ENCODE measurements around the gene ANAPC15.

ANAPC15 gene

DNA sequence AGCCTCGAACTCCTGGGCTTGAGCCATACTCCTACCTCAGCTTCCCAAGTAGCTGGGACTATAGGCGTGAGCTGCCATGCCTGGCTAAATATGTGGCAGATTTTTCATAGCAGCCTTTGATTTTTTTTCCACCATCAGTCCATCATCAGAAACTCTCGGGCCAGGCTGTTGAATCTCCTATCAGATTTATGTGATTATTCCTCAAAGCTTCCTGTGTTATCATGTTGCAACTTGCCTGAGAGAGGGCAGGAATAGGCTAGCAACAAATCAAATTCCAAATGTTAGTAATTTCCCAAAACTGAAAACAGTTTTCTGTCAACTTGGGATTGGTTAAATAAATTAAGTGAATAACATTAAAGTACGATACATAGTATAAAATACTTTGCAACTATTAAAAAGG is 28.4 kb downstream of the ANAPC15 start:
- DNase-seq: no peak

DNA sequence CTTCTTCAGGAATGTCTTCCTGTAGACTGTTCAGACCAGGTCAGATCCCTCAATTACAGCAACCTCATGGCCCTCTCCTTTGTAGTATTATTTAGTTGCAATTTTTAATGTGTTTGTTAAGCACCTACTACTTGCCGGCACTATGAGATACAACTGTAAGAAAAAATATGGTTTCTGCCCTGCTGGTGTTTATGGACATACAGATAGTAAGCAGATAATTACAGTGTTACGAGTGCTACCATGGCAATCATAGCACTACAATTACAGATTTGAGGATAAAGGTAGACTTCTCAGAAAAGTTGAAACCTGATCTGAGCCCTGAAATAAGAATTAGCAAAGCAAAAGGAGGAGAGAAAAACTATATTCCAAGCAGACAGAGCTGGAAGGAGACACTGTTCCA is 29.1 kb downstream of the ANAPC15 start:
- DNase-seq: no peak

DNA sequence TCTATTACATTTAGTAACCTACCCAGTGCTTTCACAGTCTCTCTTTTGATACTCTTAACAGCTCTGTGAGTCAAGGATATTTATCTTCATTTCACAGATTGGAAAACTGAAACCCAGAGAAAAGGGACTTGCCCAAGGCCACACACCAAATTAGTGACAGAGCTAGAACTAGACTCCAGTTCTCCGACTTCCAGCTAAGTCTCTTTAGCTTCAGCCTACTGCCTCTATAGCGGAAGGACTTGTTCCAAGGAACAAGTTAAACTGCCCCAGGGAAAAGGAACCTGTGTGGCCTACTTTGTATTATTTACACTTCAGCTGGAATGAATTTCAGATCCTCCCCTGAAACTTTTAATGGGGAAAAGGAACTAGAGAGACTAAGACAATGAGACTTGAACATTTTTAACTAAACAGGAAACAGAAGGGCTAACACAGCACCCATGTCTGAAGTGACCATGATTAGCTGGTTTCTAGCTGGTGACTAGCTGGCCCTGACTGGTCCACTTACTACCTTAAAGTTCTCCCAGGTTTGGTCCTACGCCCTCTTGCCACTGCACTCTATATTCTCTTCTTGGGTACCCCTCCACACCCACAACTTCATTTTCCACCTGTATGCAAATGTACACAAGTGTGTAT is 30.6 kb downstream of the ANAPC15 start:
- no peak for DNase-seq

DNA sequence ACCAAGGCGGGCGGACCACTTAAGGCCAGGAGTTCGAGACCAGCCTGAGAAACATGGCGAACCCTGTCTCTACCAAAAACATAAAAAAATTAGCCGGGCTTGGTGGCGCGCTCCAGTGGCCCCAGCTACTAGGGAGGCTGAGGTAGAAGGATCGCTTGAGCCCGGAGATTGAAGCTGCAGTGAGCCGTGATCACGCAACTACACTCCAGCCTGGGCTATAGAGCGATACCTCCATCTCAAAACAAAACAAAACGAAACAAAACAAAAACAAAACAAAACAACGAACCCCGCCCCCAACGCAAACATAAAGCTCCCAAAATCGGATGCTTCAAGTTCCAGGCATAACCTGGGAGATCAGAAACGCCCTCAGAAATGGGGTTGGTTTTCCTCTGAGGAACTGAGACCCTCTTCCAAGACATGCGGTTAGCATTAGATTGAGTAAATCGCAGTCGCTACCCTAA is 31.3 kb downstream of the ANAPC15 start:
- DNase-seq: no peak

DNA sequence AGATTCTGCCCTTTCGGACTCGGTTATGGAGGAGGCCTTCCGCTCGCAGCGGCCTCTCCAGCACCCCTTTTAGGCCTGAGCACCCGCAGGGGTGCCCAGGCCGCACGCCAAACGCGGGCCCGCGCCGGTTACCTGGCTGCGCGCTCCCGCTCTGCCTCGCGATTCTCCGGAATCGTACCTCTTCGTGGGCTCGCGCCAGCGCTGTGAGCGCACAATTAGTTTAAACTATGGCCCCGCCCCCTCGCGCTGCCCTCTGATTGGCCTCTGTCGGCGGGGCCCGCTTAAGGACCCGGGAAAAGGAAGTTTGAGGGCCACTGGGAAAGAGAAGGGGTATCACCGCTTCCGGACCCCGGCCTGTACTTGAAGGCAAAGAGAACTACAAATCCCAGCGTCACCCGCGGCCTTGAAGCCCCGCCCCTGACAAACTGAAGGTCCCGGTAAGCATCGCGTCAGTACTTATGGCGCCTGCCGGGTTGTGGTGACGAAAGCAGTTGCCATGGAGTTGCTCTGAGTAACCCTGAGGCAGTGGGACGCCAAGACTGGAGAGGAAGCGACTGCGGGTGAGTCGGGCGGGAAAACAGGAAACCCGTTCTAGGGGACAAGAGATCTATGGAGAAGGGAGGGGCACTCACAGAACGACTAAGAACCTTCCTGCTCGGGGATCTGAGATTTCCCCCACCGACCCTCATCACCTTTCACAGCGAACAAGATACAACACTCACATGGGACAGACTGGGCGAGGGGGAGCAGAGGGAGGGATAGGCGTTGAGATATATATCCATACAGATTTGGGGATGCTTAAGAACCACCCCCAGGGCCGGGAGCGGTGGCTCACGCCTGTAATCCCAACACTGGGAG is 31.9 kb downstream of the ANAPC15 start, which contains the start of the genes LRRC51 and NUMA1:
LRRC51 (plus strand) TSS at position 525 of the 858 bp plus-strand sequence. CDS start 8,234 bp downstream, outside the sequence.
NUMA1 (minus strand) TSS at position 217 of the 858 bp plus-strand sequence. CDS start 44,599 bp downstream, outside the sequence.
- peak; percentile 97 for DNase-seq

DNA sequence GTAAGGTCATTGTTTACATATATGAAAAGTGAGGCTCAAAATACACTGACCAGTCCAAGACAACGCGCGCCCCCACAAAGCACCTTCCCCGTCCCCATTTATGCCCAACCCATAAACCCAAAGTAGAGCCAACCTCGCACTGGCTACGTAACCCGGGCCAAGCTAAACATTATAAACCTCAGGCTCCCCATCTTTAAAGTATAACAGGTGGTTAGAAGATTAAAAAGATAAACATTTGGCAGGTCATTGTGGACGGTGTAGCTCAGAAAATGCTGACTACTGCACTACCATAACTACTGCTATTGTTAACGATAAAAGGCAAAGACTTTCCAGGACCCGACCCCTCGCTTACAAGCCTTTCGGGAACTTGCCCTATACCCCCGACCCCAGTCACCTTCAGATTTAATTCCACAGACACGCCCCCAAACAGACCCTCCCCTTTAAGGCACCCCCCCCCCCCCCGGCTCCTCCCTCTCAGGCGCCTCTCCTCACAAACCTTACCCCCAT is 32.6 kb downstream of the ANAPC15 start:
- no peak for DNase-seq

DNA sequence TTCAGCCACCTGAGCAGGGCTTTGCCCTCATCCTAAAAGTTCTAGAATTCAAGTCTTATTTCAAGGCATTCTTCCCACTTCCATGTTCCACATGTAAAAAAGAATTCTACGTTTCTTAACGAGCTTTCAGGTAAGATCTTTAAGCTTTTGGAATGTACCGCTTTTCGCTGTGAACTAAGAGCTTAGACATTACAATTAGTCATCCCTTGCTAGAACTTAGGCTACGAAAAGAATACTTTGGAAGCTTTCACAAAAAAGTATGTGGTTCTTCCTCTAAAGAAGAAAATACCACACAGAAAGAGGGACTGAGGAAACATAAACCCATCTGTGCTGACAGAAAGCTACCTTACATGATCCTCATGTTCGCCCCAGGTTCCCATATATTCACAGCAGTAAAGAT is 34.0 kb downstream of the ANAPC15 start:
- DNase-seq: no peak

DNA sequence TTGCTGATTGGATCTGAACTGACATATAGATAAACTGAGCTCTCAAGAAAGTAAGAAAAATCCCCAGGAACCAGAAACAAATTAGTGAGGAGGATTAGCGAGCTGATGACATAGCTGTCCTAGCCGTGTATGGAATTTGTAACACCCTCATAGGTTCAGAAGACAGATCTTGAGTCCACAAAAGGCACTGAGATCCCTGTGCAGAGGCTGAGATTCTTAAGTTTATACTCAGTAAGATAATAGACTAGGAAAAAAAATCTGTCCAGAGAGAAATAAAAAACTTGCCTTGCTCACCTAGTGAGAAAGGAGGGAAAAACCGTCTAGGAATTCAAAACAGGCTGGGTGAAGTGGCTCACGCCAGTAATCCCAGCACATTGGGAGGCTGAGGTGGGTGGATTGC is 36.7 kb downstream of the ANAPC15 start:
- no peak for DNase-seq

DNA sequence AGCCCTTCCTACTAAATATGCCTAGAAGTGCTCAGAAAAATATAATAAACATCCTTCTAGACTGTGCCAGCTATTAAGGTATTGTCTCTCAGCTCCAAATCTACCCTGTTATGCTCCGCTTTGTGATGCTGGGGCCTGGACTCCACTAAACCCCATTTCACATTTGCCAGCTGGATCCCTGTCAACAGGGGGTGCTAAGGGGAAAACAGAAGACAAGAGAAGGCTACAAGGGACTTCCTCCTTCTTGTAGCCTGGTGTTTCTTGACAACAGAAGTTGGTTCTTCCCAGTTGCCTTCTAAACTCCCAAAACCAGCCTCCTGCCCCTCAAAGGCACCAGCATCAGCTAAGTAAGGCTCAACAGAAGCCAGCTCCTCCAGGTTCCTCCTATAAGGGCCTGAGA is 37.4 kb downstream of the ANAPC15 start:
- DNase-seq: no peak

DNA sequence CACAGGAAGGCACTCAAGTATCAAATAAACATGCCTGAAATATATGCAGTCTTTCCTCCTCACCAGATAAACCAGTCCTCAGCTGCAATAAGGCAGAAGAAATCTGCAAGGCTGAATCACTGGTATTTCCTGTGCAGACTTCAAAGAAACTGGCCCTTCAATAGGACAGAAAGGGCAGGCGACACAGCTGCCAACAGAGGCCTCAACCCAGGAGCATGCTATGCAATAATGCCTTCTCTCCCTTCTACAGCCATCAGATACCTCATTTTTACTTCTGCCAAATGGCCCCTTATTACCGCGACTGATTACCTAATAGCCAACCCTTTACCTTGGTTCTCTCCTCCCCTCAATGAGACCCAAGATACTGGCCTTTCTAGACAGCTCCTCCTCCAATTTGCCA is 40.1 kb downstream of the ANAPC15 start:
- no peak for DNase-seq

DNA sequence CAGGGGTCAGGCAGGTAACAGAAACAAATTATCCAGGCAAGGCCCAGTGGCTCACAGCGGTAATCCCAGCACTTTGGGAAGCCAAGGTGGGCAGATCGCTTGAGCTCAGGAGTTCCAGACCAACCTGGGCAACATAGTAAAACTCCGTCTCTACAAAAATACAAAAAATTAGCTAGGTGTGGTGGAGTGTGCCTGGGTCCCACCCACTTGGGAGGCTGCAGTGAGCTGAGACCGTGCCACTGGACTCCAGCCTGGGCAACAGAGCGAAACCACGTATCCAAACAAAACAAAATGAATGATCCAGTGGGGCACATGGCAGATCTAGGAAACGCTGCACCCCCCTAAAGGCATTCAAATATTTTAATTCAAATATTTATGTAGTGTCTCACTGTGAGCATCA is 42.0 kb downstream of the ANAPC15 start:
- DNase-seq: no peak

DNA sequence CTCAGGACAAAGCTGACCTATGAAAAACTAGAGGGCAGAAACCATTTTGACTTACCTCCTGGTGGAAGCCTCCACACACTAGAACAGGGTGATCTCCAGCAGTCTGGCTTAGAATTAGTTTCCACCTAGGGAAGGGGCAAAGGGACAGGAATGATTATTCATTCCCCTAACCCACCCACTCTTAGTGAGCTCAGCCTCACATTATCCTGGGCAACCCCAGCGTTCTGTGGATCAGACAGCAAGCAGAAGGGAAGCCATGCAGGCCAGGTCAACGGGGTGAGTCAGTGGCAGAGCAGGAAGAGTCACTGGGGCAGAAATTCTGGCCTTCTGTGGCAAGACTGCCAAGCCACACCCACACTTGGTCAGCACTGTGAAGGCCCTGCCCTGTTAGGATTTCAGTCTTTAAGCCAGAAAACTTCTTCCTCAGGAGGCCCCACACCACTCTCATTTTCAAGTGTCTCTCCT is 42.7 kb downstream of the ANAPC15 start:
- no peak for DNase-seq

DNA sequence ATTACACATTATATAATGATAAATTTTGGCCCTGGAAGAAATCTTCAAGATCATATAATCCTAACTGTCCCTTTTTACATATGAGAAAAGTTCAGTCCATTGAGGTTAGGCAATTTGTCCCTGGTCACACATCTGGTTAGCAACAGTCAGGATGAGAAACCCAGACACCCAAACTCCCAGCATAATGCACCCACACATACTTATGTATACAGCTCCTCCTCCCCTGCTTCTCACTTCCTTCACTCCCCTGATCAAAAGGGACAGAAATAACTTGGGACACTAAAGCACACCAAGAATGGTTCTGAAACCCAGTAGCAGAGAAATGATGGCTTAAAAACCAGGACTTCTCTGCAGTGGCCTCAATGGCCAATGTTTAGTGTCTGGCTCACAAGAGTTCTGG is 43.3 kb downstream of the ANAPC15 start:
- DNase-seq: no peak

DNA sequence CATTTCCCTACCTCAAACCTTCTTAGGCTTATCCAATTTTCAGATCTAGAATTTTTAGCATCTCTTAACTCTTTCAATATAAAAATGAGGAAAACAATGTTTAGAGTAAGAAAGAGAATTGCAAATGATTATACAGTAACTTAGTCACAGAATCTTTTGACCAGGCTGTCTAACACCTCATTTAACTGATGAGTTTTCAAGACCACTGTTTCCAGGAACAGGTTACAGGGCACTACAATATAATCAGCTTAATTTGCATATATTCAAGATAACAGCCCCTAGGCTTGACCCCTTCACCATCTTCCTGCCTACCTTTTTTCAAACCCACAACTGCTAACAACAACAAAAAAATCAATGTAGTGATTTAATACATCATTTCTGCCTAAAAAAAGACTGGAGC is 44.8 kb downstream of the ANAPC15 start:
- no peak for DNase-seq

DNA sequence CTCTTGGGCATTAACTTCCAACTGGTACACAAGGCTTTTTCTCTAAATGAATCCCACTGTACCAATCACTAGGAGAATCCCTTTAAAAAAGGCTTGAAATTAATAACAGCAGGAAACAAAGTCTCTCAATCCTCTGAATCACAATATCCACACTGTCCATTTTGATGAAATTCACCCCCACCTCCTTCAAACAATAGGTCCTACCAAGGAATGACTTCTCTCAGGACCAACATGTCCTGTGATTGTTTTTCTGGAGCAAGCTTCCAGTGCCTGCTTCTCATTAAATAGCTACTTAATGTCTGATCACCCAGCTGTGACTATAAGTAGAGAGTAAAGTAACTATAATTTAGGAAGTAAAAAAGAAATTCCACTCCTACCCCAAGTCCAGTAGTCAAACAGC is 45.2 kb downstream of the ANAPC15 start:
- DNase-seq: no peak

DNA sequence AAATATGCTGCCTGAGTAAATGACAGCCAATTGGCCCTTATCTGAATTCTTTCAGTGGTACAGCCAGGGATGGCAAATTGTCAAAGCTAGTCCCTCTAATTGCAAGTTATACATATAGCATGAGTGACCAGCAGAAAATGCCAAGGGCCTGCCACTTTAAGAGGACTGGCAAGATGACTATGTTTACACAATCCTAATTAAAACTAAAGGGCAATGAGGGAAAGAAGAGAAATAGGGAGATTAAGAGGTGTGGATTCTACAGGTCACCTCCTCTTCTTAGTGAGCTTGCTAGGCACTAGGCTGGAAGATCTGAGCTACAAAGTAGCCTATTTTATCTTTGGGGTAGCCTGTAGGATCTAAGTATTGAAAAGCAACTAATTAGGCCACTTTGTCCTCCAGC is 45.6 kb downstream of the ANAPC15 start:
- no peak for DNase-seq

DNA sequence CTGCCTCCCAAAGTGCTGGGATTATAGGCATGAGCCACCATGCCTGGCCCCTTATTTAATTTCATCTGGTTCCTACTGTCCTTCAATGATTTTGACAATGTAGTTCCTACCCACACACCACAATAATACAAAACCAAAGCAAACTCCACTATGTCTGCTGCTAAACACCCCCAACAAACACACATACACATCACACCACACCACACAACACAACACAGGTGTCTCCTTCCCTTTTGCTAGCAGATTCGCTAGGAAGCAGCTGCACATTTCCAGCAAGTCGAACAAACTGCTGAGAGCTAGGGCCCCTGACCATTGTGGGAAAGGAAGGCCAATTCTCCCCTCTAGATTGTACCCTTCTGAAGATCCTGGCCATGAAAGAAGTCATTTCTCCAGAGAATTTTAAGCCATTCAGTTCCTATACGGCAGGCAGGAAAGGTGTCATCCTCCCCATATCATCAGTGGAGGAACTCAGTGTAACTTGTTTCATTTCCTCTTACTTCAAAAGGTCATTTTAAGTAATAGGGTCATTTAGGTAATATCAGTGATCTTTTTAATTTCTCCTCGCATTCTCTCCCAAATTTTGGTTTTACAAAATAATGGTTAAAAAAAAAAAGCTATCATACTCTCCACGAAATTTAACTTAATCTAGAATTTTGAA is 50.6 kb downstream of the ANAPC15 start:
- no peak for DNase-seq

All from NCI-H2081 treated with DMSO at 0.1 percent for 48 hours (cell line).